ENCODE results near the gene CDHR3. TPM values are rescaled to one million over a fixed set of nuclear protein-coding genes. Genes with fewer than 3 reads are reported as not detected.
A peak's percentile ranks its signal among the peaks of the same experiment; 100 is the strongest.

CDHR3 gene
- total RNA-seq, 1 experiment from 2014 or later: 3.3 TPM

DNA sequence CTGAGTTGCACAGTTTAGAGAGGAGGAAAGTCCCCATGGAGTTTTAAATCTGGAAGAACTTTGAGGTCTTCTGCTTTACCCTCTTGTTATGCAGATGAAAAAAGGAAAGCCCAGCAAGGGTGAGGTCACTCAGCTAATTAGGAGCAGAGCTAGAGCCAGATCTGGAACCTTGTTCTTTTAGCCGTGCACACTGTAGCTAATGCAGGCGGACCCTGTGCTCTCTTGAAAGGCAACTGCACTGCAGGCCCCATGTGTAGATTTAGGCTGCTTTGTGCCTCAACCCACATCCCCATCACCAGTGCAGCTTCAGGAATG, 85.6 kb downstream of the CDHR3 start:
- Histone ChIP-seq H3K4me2 (ENCODE audit: insufficient read depth, insufficient read length, low read length) (no peak overlapping the region), H2BK120ac (ENCODE audit: low read depth, low read length, poor library complexity, severe bottlenecking) (no peak overlapping the region), H3K23me2 (ENCODE audit: insufficient read length, low read depth, low read length, poor library complexity, severe bottlenecking) (no peaks in the 10 kb centered on the region), H4K8ac (replicated peaks; ENCODE audit: insufficient read length, low read depth, low read length) (no peak overlapping the region), H3K9me3 (ENCODE audit: control insufficient read depth, low read depth, low read length) (peaks cover 9% of the 10 kb centered on the region), H2AFZ (ENCODE audit: low read length) (no peak overlapping the region), H4K20me1 (ENCODE audit: control insufficient read depth, insufficient read depth, insufficient read length) (no peaks in the 10 kb centered on the region), H3K27me3 (ENCODE audit: insufficient read depth, low read length) (no peaks in the 10 kb centered on the region), H2BK15ac (ENCODE audit: low read depth, low read length) (no peak overlapping the region), H4K91ac (ENCODE audit: insufficient read length, low read depth, low read length) (no peak overlapping the region), H2BK20ac (ENCODE audit: low read depth, low read length, poor library complexity, severe bottlenecking) (no peak overlapping the region), H3K4me1 (ENCODE audit: insufficient read depth, low read length) (no peaks in the 10 kb centered on the region), H3K4ac (ENCODE audit: low read depth, low read length) (no peak overlapping the region), H3K79me2 (ENCODE audit: insufficient read depth, low read length) (no peaks in the 10 kb centered on the region), H3T11ph (ENCODE audit: low read length) (no peak overlapping the region), H3K14ac (ENCODE audit: insufficient read depth, low read length) (no peak overlapping the region), H3K9ac (ENCODE audit: extremely low read depth, insufficient read length, low read length) (no peak overlapping the region), H4K5ac (ENCODE audit: insufficient read length, low read depth, low read length) (no peak overlapping the region), H3K79me1 (ENCODE audit: insufficient read depth, low read depth, low read length, poor library complexity, severe bottlenecking) (no peaks in the 10 kb centered on the region), H2BK12ac (ENCODE audit: insufficient read length, low read depth, low read length) (no peak overlapping the region), H3K18ac (ENCODE audit: insufficient read length, low read depth, low read length) (no peak overlapping the region), H3K27ac (ENCODE audit: insufficient read length, low read depth, low read length) (no peak overlapping the region), H3K23ac (ENCODE audit: insufficient read length, low read depth, low read length) (no peak overlapping the region), H3K56ac (ENCODE audit: insufficient read length, low read depth, low read length) (no peak overlapping the region), H2AK5ac (ENCODE audit: insufficient read length, low read length) (no peak overlapping the region), H2BK5ac (ENCODE audit: insufficient read length, low read length) (no peak overlapping the region)
- Mint-ChIP-seq H3K9me3 (peaks cover 3% of the 10 kb centered on the region in 2 experiments; a peak in 2 of 5 replicates), H3K4me3 (no peak overlapping the region), H3K4me1 (peaks cover 0 to 4% of the 10 kb centered on the region in 2 experiments; a peak in 1 of 4 replicates), H3K27me3 (ENCODE audit: low read depth) (peaks cover 13% of the 10 kb centered on the region), H3K27ac (peak overlapping the region in 1 of 3 experiments; percentile 40; a peak in 1 of 7 replicates), H3K36me3 (ENCODE audit: insufficient read depth in 1 of 3, low read depth in 3 of 3) (no peaks in the 10 kb centered on the region)
- no peak for DNase-seq
- TF ChIP-seq, protein P1, sequence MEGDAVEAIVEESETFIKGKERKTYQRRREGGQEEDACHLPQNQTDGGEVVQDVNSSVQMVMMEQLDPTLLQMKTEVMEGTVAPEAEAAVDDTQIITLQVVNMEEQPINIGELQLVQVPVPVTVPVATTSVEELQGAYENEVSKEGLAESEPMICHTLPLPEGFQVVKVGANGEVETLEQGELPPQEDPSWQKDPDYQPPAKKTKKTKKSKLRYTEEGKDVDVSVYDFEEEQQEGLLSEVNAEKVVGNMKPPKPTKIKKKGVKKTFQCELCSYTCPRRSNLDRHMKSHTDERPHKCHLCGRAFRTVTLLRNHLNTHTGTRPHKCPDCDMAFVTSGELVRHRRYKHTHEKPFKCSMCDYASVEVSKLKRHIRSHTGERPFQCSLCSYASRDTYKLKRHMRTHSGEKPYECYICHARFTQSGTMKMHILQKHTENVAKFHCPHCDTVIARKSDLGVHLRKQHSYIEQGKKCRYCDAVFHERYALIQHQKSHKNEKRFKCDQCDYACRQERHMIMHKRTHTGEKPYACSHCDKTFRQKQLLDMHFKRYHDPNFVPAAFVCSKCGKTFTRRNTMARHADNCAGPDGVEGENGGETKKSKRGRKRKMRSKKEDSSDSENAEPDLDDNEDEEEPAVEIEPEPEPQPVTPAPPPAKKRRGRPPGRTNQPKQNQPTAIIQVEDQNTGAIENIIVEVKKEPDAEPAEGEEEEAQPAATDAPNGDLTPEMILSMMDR (conservative IDR thresholded peaks at IDR 0.05): no peak
- WGBS (ENCODE audit: extremely low coverage, insufficient read length, low lambda C conversion rate): no CpG with 5 or more reads among the region's 2 CpGs

All from H9 (cell line).